Left renal cortex interstitium (tissue), 4 donors: ENCODE data around the gene CACNG8. TPM values are rescaled to one million over a fixed set of nuclear protein-coding genes. Genes with fewer than 3 reads are reported as not detected.
A peak's percentile ranks its signal among the peaks of the same experiment; 100 is the strongest.

ENCODE experiments used
- DNase-seq, 4 donors: peaks; one replicate each; pipeline ENCODE4 v3.0.0-alpha.2; 2013; ENCODE audit warnings: low read depth in 4 of 4, low spot score in 2 of 4, missing footprints in 1 of 4
- polyA plus RNA-seq, 4 donors: library from polyadenylated mRNA; unstranded; fragments of 120-200 nt; gene quantifications; one replicate each; pipeline ENCODE4 v1.2.1, GENCODE V29; 2013; ENCODE audit not compliant: insufficient read length in 4 of 4

CACNG8 gene
- polyA plus RNA-seq, 4 donors = 0.16 to 0.62 (median 0.35) TPM

- no peak for DNase-seq
Measured at GRCh38 chr19:53961523-53962356, 997 bp upstream of the CACNG8 start.

- DNase-seq = no peak
Measured at GRCh38 chr19:53965091-53965490, 2.4 kb downstream of the CACNG8 start.

GRCh38 chr19:53966931-53967330 lies 4.2 kb downstream of the CACNG8 start:
- no peak for DNase-seq

GRCh38 chr19:53969366-53969765 lies 6.6 kb downstream of the CACNG8 start:
- no peak for DNase-seq

GRCh38 chr19:53971673-53972072 lies 8.9 kb downstream of the CACNG8 start:
- no peak for DNase-seq

GRCh38 chr19:53977429-53977990 lies 14.8 kb downstream of the CACNG8 start:
- DNase-seq = peak in 1 of 4 donors; percentile 83

GRCh38 chr19:53977991-53978731 lies 15.4 kb downstream of the CACNG8 start:
- DNase-seq = no peak

GRCh38 chr19:53978975-53979801 lies 16.5 kb downstream of the CACNG8 start:
- DNase-seq = no peak

- DNase-seq = no peak
Measured at GRCh38 chr19:53980539-53981375, 18.0 kb downstream of the CACNG8 start.

- DNase-seq = no peak
Measured at GRCh38 chr19:53981376-53981951, 18.7 kb downstream of the CACNG8 start.

- DNase-seq = no peak
Measured at GRCh38 chr19:53982001-53982451, 19.3 kb downstream of the CACNG8 start.

GRCh38 chr19:53982611-53983010 lies 19.9 kb downstream of the CACNG8 start:
- no peak for DNase-seq

- DNase-seq = no peak
Measured at GRCh38 chr19:53983457-53984289, 20.9 kb downstream of the CACNG8 start.

GRCh38 chr19:53985863-53986262 lies 23.1 kb downstream of the CACNG8 start:
- DNase-seq = no peak

GRCh38 chr19:53988981-53989380 lies 26.2 kb downstream of the CACNG8 start:
- DNase-seq = no peak

- no peak for DNase-seq
Measured at GRCh38 chr19:53989600-53990533, 27.1 kb downstream of the CACNG8 start.
